ENCODE data around the gene RGPD8.

The RGPD8 gene

DNA sequence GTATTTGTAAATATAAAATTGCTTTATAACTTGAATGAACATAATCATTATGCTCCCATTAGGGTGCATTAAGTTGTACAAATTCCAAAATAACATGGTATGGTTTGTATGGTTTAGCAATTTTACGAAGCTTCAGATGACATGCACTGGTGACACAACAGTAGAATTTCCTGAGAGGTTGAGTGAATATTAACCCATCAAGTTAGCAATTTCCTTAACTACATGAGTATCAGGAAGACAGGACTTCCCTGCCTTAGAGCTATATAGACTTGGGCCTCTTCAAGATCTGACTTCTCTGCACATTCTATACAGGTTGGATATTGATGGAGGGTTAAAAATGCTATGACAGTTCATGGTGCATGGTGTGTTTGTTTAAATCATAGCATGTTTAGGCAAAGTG, 97.8 kb downstream of the RGPD8 start:
- DNase-seq (ENCODE audit: low spot score): no peak

DNA sequence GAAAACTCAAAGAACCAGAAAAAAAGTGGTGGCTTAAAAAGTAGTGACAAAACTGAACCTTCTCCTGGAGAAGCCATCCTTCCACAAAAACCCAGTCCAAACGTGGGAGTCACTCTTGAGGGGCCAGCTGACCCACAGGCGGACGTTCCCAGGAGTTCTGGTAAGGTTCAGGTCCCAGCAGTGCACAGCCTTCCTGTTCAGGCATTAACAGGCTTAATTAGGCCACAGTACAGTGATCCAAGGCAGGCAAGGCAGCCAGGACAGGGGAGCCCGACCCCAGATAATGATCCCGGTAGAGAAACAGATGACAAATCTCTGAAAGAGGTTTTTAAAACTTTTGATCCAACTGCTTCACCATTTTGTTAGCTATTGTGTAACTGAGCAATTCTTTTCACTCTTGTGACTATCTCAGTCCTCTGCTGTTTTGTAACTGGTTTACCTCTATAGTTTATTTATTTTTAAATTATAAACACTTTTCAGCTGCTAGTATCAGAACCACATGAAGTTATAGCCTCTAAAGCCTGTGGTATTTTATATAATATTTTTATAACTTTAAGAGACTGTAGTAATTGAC, 101.2 kb downstream of the RGPD8 start:
- no peak for DNase-seq (ENCODE audit: low spot score)

DNA sequence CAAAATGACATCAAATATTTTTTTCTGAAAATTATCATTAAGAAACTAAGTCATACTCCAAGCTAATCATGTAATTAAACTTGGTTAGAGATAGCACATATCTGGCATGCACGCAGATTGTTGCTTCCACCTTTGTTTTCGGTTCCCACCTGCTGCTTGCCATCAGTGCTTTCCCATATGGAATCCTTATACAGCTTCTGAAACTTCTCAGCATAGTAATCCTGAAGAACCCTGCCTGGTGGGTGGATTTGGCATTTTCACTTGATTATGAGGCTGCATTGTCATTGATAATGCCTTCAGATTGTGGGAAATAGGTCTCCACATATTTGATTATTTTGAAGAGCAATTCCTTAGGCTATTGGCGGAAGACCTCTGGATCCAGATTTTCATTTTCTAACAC, 110.5 kb downstream of the RGPD8 start:
- DNase-seq (ENCODE audit: low spot score): no peak

DNA sequence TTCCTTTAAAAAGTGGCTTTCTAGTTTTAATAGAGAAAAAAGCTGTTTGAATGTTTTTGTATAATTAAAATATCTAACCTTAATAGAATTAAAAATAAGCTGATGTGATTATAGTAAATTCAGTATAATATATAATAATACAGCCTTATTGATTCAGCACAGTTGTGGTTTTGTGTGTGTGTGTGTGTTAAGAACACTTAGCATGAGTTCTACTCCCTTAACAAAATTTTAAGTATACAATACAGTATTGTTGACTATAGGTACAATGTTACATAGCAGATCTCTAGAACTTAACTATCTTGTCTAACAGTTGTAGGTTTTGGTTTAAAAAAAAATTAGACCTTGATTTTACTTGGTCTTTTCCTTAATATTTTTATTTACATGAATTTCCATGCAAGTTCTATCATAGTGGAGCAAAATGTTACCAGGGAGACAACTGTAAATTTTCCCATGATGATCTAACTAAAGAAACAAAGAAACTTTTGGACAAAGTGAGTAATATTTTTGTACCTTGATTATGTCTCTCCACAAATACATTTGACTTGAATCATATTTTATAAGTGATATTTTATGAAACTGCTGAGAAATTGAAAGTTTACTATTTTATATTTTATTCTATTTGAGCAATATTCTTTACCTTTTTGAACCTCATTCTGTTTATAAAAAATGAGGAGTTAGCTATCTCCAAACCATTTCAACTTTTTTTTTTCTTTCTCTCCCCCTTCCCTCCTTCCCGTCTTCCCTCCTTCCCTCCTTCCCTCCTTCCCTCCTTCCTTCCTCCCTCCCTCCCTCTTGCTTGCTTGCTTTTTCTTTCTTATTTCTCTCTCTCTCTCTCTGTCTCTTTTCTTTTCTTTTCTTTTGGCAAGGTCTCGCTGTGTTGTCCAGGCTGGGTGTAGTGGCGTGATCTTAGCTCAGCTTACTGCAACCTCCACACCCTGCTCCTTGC, 111.8 kb downstream of the RGPD8 start:
- DNase-seq (ENCODE audit: low spot score): no peak
